Brain microvascular endothelial cell (primary cell): ENCODE results near the gene SIX5.
"Not testable (repeated sequence)": the region's sequence is repeated elsewhere in the genome, so short reads cannot be mapped to it uniquely, and the experiment has no call there.

ENCODE experiments used
- DNase-seq: peaks from one replicate; pipeline ENCODE4 v3.0.0-alpha.2; 2020
- H3K27ac ChIP-seq: fragments of 250-450 bp; sonication (Bioruptor Pico); 2 replicates; pipeline ENCODE4 v1.5.1; 2020; ENCODE audit warnings: mild to moderate bottlenecking, moderate library complexity
- H3K27me3 ChIP-seq: fragments of 250-450 bp; sonication (Bioruptor Pico); replicated peaks from 2 replicates; pipeline ENCODE4 v1.5.1; 2020; ENCODE audit warnings: mild to moderate bottlenecking
- H3K36me3 ChIP-seq: fragments of 250-450 bp; sonication (Bioruptor Pico); replicated peaks from 2 replicates; pipeline ENCODE4 v1.5.1; 2020; ENCODE audit warnings: mild to moderate bottlenecking
- H3K4me3 ChIP-seq: 2 replicates; pipeline ENCODE4 v1.5.1; 2011; ENCODE audit warnings: low read depth, mild to moderate bottlenecking, control low read depth, low read length, moderate library complexity
- in situ Hi-C: cut with HindIII; loops from 2 replicates; pipeline ENCODE4 v1.10.0; 2017; ENCODE audit warnings: low sequenced_read_pairs, low pct_ligation_motif_present
- TF ChIP-seq, protein P1 (sequence below): IDR thresholded peaks from 2 replicates; pipeline ENCODE4 v1.5.1; 2011; ENCODE audit warnings: low read depth, mild to moderate bottlenecking, moderate library complexity, low read length, control low read depth, inconsistent platforms; ENCODE audit errors: missing control alignments

Gene SIX5

DNA sequence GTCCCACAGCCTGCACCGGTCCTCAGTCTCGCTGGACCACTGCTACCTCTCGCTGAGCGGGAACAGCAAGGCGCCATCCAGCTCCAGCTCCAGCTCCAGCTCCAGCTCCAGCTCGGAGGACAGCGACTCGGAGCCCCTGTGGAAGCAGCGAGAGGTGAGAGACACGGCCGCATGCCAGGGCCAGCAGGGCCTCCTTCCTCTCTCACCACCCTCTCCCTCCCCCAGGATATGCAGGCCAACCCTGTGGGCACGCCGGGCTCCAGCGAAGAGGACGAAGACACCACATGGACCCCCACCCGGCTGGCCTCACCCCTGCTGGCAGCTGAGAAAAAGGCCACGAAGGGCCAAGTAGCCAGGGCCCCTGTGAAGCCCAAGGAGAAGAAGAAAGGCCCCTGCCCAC lies 7.3 kb downstream of the SIX5 start:
- Histone ChIP-seq H3K27me3 (no peaks in the 10 kb centered on the region), H3K36me3 (no peaks in the 10 kb centered on the region), H3K4me3 (no peak overlapping the region), H3K27ac (no peak overlapping the region)
- no peak for DNase-seq
- TF ChIP-seq, protein P1, sequence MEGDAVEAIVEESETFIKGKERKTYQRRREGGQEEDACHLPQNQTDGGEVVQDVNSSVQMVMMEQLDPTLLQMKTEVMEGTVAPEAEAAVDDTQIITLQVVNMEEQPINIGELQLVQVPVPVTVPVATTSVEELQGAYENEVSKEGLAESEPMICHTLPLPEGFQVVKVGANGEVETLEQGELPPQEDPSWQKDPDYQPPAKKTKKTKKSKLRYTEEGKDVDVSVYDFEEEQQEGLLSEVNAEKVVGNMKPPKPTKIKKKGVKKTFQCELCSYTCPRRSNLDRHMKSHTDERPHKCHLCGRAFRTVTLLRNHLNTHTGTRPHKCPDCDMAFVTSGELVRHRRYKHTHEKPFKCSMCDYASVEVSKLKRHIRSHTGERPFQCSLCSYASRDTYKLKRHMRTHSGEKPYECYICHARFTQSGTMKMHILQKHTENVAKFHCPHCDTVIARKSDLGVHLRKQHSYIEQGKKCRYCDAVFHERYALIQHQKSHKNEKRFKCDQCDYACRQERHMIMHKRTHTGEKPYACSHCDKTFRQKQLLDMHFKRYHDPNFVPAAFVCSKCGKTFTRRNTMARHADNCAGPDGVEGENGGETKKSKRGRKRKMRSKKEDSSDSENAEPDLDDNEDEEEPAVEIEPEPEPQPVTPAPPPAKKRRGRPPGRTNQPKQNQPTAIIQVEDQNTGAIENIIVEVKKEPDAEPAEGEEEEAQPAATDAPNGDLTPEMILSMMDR = no peak
- in situ Hi-C loops = no loop called here

GRCh38 chr19:45758921-45759320 lies 10.1 kb downstream of the SIX5 start:
- Histone ChIP-seq H3K4me3 (no peak overlapping the region), H3K36me3 (no peaks in the 10 kb centered on the region), H3K27me3 (no peaks in the 10 kb centered on the region), H3K27ac (no peak overlapping the region)
- in situ Hi-C loops = no loop called here
- TF ChIP-seq, protein P1 = no peak
- DNase-seq = no peak

GRCh38 chr19:45757695-45758094 lies 11.4 kb downstream of the SIX5 start:
- no peak overlapping the region for H3K27ac ChIP-seq

DNA sequence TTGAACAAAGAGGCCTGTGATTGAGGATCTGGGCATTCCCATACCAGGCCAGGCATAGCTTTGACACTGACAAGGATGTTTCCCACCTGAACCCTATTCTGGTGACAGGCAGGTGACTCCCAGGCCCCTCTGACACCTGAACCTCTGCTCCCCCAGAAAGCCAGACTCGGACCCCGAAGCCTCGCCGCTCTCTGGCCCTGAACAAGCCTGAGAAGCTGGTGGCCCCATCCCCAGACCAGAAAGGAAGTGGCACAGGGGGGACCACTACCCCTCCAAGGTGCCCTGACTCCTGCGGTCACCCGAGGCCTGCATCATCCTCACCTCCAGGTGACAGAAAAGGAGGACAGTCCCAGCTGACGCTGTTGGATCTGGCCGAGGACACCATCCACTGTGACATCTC lies 14.7 kb downstream of the SIX5 start:
- TF ChIP-seq, protein P1 = no peak
- in situ Hi-C loops = no loop called here
- no peak overlapping the region for H3K4me3 ChIP-seq

More at GRCh38 chr19:45757695-45758094, 11.4 kb downstream of the SIX5 start:
- no peaks in the 10 kb centered on the region for H3K27me3 ChIP-seq
- H3K4me3 ChIP-seq = no peak overlapping the region
- TF ChIP-seq, protein P1 = no peak
- DNase-seq = no peak
- in situ Hi-C loops = no loop called here
- no peaks in the 10 kb centered on the region for H3K36me3 ChIP-seq

DNA sequence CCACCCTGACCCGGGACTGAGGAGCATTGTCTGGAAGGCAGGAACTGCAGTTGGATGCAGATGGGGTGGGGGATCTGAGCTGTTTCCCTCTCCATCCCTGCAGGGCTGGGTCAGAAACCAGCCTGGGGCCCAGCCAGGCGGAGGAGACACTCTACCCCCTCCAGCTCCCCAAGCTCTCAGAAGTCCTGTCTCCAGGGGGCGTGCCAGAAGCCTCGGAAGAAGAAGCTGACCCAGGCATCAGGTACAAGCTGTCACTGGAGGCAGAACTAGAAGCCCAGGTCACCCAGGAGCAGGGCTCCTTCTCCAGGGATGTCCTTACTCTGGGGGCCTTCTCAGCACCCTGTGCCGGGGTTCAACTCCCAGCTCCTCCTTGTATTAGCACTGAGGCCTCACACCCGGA lies 15.5 kb downstream of the SIX5 start:
- Histone ChIP-seq H3K27ac (no peak overlapping the region), H3K4me3 (no peak overlapping the region), H3K27me3 (no peaks in the 10 kb centered on the region), H3K36me3 (no peaks in the 10 kb centered on the region)
- in situ Hi-C loops = no loop called here
- DNase-seq = no peak
- TF ChIP-seq, protein P1 = peak; percentile 29

More for the DNA sequence above, 14.7 kb downstream of the SIX5 start:
- H3K36me3 ChIP-seq = no peaks in the 10 kb centered on the region
- no peak overlapping the region for H3K27ac ChIP-seq
- no peaks in the 10 kb centered on the region for H3K27me3 ChIP-seq
- no peak for DNase-seq

DNA sequence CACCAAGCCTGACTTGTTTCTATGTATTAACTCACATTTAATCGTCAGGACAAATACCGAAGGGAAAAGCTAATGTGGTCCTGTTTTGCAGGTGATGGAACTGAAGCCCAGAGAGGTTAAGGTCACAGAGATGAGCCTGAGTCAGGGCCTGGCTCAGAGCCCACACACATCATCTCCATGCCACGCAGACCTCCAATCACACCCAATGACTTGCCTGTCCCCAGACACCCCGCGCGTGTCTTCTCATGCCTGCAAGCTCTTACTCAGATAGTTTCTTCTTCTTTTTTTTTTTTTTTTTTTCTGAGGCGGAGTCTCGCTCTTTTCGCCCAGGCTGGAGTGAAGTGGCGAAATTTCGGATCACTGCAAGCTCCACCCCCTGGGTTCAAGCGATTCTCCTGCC lies 16.4 kb downstream of the SIX5 start:
- in situ Hi-C loops = no loop called here
- Histone ChIP-seq H3K27me3 (no peaks in the 10 kb centered on the region), H3K4me3 (no peak overlapping the region), H3K27ac (no peak overlapping the region), H3K36me3 (no peaks in the 10 kb centered on the region)
- TF ChIP-seq, protein P1 = no peak
- DNase-seq = no peak

GRCh38 chr19:45751483-45751882 lies 17.6 kb downstream of the SIX5 start:
- in situ Hi-C loops, H3K27me3 ChIP-seq, DNase-seq, H3K4me3 ChIP-seq, H3K36me3 ChIP-seq, H3K27ac ChIP-seq: not testable (repeated sequence)
